Epithelial cell of esophagus (primary cell): ENCODE data around the gene KCNJ15.

ENCODE experiments used
- DNase-seq: peaks from one replicate; pipeline ENCODE4 v3.0.0; 2010; ENCODE audit warnings: low read depth
- H3K4me3 ChIP-seq: 2 replicates; pipeline ENCODE4 v1.5.1; 2011; ENCODE audit warnings: mild to moderate bottlenecking, low read length, control low read depth
- TF ChIP-seq, protein P1 (sequence below): IDR thresholded peaks from 2 replicates; pipeline ENCODE4 v1.5.1; 2011; ENCODE audit warnings: low read depth, mild to moderate bottlenecking, low read length, control low read depth, inconsistent platforms; ENCODE audit not compliant: insufficient read depth; ENCODE audit errors: missing control alignments

KCNJ15 gene

DNA sequence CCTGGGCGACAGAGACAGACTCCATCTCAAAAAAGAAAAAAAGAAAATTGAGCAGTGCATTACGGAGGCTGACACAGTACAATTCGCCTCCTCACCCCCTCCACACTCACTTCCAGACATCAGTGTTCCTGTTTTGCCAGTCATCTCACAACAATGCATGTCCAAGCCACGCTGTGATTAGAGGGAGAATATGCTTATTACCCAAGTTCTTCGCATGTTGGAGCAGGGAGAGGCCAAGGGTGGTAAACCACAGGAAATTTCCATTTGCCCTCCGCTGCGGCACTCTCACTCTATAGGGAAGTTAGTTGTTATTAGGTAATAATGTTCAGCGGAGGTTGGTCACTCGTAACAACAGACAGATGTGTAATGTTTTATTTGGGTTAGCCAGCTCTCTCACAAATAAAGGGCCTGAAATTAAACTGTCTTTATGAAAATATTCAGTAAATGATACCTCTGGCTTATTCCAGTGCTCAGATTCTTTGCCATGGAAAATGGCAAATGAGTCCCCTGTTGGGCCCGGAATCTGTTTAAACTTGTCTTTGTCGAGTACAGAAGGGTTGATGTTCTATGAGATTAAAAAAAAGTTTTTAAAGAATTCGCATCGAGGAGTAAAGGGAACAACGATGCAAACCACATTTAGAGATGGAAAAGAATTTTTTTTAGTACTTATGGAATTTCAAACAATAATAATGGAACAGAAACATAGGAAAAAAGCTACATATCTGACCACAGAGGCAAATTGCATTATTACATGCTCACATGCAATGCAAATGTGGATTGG lies 33.1 kb downstream of the KCNJ15 start:
- H3K4me3 ChIP-seq: no peak overlapping the region
- peak; percentile 99 for DNase-seq
- TF ChIP-seq, protein P1, sequence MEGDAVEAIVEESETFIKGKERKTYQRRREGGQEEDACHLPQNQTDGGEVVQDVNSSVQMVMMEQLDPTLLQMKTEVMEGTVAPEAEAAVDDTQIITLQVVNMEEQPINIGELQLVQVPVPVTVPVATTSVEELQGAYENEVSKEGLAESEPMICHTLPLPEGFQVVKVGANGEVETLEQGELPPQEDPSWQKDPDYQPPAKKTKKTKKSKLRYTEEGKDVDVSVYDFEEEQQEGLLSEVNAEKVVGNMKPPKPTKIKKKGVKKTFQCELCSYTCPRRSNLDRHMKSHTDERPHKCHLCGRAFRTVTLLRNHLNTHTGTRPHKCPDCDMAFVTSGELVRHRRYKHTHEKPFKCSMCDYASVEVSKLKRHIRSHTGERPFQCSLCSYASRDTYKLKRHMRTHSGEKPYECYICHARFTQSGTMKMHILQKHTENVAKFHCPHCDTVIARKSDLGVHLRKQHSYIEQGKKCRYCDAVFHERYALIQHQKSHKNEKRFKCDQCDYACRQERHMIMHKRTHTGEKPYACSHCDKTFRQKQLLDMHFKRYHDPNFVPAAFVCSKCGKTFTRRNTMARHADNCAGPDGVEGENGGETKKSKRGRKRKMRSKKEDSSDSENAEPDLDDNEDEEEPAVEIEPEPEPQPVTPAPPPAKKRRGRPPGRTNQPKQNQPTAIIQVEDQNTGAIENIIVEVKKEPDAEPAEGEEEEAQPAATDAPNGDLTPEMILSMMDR: no peak

DNA sequence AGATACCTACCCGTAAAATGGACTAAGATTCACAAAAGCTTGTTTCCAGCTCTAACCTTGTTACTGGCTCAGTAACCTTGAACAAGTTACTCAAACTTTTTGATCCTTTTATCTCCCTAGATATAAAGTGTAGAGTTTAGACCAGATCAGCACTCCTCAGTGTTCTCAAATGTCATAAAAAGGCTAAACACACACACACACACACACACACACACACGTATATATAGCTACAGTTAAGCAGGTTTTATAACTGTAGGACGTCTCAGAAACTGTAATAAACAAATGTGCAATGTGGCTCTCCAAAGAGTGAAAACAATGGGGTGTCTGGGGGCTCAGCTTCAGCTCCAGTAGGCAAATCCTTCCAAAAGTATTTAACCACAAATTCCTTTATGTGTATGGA lies 34.0 kb downstream of the KCNJ15 start:
- TF ChIP-seq, protein P1: no peak
- no peak for DNase-seq
- H3K4me3 ChIP-seq: no peak overlapping the region

DNA sequence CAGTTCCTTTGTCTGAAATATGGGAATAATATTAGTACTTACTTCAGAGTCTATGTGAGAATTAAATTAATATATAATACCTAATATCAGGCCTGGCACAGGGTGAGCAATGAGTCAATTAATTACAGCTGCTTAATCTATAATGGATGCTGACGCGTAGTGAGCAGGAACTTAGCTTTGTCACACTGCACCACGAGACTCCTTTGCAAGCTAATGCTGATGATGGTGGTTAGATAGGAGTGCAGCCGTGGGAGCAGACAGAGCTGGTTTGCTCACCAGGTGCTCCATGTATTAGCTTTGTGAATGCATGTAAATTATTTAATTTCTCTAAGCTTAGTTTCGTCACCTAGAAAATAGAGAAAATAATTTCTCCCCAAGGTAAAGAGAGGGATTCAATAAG lies 35.1 kb downstream of the KCNJ15 start:
- peak; percentile 52 for DNase-seq
- TF ChIP-seq, protein P1: no peak
- H3K4me3 ChIP-seq: no peak overlapping the region

DNA sequence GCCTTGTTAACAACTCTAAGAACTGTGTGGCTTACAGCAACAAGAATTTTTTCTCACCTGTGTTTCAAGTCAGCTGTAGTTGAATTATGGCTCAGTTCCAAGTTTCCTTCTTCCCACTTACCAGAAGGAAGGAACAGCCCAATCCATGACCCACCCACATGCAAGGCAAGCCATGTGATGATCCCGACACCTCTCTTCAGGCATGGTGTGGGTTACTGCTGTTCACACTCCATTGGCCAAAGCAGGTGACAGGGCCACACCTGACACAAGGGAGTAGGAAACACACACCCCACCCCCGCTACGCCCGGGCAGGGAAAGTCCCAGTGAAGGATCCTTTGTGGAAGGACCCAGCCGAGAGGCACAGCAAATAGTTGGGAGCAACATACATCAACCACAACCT lies 36.3 kb downstream of the KCNJ15 start:
- TF ChIP-seq, protein P1: no peak
- DNase-seq: no peak

DNA sequence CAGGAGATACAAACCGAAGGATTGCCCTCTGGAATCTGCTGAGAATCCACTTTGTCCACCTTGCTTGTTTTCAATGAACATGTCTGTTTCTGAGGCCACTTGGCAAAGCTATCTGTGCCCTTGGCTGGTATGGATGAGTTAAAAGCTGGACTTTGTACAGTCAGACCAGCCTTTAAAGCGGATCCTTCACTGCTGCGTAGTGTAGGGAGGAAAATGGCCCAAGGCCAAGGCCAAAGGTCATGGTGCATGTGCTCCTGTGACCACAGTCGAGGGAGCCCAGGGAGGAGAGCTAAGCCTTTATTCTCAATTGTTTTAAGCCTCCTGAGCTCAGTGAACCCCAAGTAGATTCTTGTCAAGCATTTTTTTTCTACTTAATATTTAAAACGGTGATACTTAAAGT lies 37.0 kb downstream of the KCNJ15 start:
- H3K4me3 ChIP-seq: no peak overlapping the region
- no peak for DNase-seq
- TF ChIP-seq, protein P1: no peak

More for the DNA sequence above, 36.3 kb downstream of the KCNJ15 start:
- H3K4me3 ChIP-seq: no peak overlapping the region

DNA sequence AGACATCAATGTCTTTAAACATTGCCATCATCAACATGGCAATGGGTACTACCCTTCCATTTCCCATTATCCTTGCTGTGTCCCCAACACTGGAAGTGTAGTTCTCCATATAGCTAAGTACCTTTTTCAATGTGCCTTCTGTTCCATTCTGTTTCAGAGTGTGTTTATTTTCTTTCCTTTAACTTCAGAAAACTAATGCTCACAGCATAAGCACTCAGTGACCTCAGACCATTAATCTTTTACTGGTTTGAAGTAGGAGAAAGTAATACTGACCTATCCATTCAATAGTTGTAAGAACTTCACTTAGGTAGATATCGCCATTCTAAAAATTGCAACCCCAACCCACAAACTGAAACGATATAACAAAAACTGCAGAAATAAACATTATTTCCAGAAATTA lies 37.8 kb downstream of the KCNJ15 start:
- DNase-seq: no peak
- TF ChIP-seq, protein P1: no peak
- no peak overlapping the region for H3K4me3 ChIP-seq
